Stimulated activated CD4-positive, alpha-beta T cell treated with anti-CD3 and anti-CD28 coated beads, Interleukin-4, amount 100 ng/mL, for 4 hours (primary cell): ENCODE measurements around the gene TEX264.
A peak's percentile ranks its signal among the peaks of the same experiment; 100 is the strongest.

Source experiments
- DNase-seq, 2 experiments: peaks; one replicate each; pipeline ENCODE4 v3.0.0-alpha.2; 2020

TEX264 gene

DNA sequence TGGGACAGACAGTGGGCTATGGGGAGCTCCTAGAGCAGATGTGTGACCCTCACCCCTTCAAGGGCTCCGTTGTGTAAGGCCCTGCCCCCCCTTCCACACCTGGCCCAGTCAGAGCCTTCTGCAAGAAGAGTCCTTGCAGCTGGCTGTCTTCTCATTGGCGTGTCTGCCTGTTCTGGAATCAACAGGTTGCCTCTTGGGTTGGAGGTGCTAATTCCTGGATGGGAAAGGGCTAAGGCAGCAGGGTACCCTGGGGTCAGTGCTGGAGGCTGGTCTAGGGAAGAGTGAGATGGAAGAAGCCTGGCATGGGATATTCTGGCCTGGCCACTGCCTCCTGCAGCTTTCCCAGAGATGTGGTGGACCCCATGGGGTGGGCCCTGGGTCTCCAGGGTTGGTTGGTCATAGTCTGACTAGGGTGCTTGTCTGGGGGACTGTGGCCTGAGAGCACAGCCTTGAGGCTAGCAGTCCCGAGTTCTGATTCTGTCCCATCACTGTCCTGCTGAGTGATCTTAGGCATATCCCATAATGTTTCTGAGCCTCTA lies 5.1 kb downstream of the TEX264 start:
- no peak for DNase-seq

DNA sequence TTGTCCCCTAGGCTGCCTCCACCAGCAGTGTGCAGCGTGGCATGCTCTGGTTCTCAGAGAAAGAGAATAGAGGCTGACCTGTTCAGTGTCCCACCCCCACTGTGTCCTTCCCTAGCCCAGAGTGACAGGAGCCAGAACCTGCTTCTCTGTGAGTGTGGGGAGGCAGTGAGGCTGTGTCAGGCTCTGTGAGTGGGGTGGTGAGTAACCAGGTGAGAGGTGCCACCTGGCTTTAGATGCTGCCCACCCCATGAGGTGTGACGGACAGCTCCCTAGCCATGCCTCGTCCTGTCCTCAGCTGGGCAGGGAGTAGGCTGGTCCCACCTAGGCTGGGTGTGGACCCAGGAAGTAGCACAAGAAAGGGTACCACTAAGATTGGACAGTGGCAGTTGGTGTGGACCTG lies 6.3 kb downstream of the TEX264 start:
- DNase-seq, result no peak

DNA sequence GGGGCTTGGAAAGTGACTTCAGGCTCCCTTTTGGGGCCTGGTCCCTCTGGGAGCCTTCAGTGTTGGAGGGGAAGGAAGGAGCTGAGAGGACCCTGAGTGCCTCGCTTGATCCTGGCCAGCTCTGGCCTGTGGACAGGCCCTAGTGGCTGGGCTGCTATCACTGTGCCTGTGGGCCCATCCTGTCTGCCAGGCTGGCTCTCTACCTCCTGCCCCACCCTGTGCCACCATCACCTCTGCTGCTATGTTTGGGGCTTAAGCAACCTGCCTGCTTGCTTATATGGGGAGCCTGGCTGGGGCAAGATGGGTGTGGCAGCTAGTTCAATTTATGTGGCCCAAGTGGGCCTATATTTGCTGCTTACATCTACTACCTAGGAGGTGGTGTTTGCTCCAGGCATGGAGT lies 7.1 kb downstream of the TEX264 start:
- DNase-seq, result no peak

GRCh38 chr3:51678641-51679040 lies 7.6 kb downstream of the TEX264 start:
- DNase-seq, result no peak

DNA sequence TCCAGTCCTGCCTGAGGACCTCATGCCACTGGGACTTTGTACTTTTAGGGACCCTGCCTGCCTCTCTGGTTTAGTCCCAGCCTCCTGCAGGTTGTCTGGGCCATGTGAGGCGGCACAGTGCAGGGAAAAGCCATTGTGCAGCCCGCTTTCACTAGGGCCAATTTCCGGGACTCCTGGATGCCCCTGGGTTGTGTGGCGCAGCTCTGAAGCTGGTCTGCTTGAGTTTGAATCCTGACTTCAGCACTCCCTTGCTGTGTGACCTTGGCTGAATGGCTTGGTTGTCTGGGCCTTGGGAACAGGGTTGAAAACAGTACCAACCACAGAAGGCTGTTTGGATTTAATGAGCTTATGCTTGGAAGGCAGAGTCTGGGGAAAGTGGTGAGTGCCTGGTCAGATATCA lies 8.3 kb downstream of the TEX264 start:
- DNase-seq, result no peak

GRCh38 chr3:51679777-51680176 lies 8.7 kb downstream of the TEX264 start:
- DNase-seq, result no peak

- DNase-seq, result no peak
Measured at GRCh38 chr3:51680196-51680595, 9.1 kb downstream of the TEX264 start.

DNA sequence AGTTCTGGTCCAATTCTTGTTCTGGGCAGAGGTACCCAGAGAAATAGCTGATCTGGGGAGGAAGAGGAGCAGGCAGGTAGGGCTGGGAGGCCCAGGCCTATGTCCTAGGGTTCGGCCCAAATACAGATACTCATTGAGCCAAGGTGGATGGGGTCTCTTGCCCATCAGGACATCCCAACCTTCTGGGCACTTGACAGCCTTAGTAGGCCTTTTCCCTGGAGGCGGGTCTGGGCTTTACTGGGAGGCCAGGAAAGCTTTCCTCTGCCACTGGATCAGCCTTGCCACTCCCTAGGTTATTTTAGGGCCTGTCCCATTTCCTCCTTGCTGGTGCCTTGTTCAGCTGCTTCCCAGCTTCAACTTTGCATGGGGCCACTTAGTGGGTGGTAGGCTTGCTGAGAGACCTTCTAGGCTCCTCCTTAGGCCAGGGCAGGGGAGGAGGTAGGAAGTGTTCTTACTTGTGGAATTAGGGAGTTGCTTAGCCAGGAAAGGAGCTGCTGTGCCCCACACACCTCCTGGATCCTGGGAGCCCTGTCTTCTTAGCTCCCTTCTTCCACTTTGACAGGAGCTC lies 9.7 kb downstream of the TEX264 start:
- no peak for DNase-seq

GRCh38 chr3:51681453-51681852 lies 10.4 kb downstream of the TEX264 start:
- peak; percentile 29 to 62 for DNase-seq

DNA sequence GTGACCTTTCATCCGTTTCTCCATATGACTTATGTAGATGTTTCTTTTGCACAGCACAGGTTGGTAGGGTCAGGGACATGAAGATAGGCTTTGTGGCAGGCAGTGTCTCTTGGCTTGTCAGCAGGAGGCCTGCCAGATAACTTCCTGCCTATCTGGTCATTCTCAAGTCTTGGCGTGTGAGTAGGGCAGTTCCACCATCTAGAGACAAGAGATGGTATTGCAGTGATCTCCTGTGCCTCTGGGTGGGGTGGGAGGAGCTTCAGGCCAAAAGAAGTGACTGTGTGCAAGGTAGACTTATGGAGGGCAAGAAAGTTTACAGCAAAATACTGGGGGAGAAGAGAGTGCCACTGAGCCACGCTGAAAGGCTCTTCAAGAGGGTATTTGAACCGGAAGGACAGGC lies 11.0 kb downstream of the TEX264 start:
- DNase-seq, result peak; percentile 52 to 78

DNA sequence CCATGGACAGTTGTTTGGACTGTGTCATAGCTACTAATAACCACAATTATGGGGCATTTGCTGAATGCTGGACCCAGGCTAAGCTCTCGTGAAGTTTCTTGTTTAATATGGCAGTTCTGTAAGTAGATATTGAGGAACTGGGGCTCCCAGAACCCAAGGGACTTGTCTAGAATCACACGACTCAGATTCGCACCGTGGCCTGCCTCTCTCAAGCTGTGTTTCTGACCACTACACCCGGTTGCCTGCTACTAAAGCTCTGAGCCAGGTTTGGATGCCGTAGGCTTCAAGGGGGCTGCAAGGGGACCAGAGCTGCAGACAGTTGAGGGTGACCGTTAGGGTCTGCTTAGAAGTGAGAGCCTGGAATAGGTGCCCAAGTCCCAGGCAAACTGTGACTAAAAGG lies 11.5 kb downstream of the TEX264 start:
- DNase-seq, result no peak

DNA sequence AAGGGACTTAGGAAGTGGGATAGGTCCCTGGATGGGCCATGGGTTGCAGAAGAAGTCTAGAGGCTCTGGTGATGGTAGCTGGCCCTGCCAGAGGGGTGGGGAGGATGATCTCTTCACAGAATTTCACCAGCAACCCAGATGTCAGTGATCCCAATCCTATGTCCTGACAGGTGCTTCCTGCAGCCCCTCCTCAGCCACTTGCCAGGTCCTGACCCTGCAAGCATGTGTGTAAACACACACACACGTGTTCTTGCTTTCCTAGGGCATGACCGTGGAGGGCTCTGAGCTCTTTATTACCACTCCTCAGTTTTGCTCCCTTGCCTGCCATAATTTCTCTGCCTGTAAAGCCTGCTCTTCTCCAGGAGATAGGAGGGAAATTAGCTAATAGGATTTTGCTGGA lies 12.5 kb downstream of the TEX264 start:
- DNase-seq, result no peak

GRCh38 chr3:51684971-51685751 lies 14.1 kb downstream of the TEX264 start:
- DNase-seq, result no peak

GRCh38 chr3:51686056-51686455 lies 15.0 kb downstream of the TEX264 start:
- DNase-seq, result no peak

GRCh38 chr3:51686512-51687215 lies 15.6 kb downstream of the TEX264 start:
- DNase-seq, result peak; percentile 61 to 75

GRCh38 chr3:51687431-51688205 lies 16.6 kb downstream of the TEX264 start:
- DNase-seq, result no peak

- DNase-seq, result no peak
Measured at GRCh38 chr3:51688206-51688600, 17.2 kb downstream of the TEX264 start.

GRCh38 chr3:51691021-51691420 lies 20.0 kb downstream of the TEX264 start:
- no peak for DNase-seq

GRCh38 chr3:51691949-51692348 lies 20.9 kb downstream of the TEX264 start:
- no peak for DNase-seq

- no peak for DNase-seq
Measured at GRCh38 chr3:51692980-51693395, 21.9 kb downstream of the TEX264 start.

DNA sequence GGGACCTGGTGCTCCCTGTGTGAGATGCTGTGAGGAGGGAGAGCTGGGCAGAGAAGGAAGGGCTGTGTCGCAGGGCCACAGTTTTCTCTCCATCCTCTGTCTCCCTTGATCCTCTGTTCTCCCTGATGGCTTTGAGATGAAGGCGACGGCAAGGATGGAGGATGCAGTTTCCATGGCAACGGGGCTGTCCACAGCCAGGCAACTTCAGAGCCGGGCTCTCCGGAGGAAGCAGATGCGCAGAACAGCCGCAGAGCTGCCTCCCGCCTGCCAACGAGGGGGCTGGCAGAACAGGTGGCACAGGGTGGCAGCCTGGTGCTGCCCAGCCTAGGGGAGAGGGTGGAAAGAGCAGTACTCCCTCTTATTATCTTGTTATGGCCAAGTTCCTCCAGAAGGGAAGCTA lies 25.9 kb downstream of the TEX264 start:
- DNase-seq, result no peak

DNA sequence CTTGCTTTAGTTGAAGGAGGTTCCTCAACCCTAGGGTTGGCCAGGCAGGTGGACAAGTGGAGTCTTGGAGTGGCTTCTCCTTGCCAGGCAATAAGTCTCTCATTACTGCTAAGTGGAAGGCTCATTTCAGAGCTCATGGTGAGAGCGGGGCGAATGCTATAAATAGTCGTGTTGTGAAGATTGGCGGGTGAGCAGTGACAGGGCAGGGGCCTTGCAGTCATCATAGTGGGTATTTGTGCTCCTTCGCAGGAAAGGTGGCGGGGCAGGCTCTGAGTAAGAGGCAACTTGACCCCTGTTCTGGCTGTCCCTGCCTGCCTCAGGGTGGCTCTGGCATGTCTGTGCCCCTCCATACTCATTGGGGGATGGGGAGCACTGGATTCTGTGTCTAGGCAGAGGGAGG lies 27.2 kb downstream of the TEX264 start:
- DNase-seq, result no peak

GRCh38 chr3:51700403-51700802 lies 29.4 kb downstream of the TEX264 start:
- no peak for DNase-seq
